Measurements from ENCODE around the gene CREB3L1.

Gene CREB3L1, protein sequence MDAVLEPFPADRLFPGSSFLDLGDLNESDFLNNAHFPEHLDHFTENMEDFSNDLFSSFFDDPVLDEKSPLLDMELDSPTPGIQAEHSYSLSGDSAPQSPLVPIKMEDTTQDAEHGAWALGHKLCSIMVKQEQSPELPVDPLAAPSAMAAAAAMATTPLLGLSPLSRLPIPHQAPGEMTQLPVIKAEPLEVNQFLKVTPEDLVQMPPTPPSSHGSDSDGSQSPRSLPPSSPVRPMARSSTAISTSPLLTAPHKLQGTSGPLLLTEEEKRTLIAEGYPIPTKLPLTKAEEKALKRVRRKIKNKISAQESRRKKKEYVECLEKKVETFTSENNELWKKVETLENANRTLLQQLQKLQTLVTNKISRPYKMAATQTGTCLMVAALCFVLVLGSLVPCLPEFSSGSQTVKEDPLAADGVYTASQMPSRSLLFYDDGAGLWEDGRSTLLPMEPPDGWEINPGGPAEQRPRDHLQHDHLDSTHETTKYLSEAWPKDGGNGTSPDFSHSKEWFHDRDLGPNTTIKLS

DNA sequence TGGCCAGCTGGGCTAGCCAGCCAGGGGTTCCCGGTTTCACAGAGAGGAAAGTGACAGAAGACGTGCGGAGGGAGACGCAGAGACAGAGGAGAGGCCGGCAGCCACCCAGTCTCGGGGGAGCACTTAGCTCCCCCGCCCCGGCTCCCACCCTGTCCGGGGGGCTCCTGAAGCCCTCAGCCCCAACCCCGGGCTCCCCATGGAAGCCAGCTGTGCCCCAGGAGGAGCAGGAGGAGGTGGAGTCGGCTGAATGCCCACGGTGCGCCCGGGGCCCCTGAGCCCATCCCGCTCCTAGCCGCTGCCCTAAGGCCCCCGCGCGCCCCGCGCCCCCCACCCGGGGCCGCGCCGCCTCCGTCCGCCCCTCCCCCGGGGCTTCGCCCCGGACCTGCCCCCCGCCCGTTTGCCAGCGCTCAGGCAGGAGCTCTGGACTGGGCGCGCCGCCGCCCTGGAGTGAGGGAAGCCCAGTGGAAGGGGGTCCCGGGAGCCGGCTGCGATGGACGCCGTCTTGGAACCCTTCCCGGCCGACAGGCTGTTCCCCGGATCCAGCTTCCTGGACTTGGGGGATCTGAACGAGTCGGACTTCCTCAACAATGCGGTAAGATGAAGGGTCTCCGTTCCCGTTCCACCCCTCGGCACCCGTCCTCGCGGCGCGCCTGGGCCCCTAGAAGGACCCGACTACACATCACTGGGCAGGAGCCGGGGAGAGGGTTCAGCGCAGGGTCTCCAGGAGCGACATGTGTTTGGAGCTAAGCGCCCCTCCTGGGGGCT is at the start of gene CREB3L1:
TSS of gene CREB3L1 (plus strand) at position 41 of the 765 bp plus-strand sequence. CDS start at position 491, 450 bp downstream.
- DNase-seq = peak; percentile 82

DNA sequence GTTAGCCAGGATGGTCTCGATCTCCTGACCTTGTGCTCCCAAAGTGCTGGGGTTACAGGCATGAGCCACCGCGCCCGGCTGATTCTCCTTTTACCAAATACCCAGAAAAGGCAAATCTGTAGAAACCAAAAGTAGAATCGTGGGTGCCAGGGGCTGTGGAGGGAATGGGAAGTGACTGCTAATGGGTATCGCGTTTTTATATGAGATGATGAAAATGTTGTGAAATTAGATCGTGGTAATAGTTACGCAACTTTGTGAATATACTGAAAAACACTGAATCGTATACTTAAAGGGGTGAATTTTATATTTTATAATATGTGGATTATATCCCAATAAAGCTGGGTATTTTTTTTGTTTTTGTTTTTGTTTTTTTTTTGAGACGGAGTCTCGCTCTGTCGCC is 48.2 kb upstream of the CREB3L1 start:
- no peak for DNase-seq

DNA sequence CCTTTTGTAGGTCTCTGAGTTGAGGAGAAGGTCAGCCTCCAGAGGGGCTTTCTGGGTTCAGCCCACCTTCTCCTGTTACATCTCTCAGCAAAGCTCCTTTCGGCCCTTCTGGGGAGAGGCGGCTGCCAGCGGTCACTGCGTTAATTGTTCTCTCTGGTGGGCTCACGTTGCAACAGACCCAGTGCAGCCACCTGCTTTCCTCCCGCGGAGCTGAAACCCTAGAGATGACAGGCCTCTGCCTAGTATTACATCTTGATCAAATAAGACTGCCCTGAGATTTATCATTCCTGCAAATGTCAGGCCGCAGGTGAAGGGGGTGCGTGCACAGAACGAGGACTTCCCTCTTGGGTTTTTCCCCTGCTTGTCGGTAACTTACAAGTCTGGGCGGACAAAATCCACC is 43.2 kb upstream of the CREB3L1 start:
- no peak for DNase-seq

DNA sequence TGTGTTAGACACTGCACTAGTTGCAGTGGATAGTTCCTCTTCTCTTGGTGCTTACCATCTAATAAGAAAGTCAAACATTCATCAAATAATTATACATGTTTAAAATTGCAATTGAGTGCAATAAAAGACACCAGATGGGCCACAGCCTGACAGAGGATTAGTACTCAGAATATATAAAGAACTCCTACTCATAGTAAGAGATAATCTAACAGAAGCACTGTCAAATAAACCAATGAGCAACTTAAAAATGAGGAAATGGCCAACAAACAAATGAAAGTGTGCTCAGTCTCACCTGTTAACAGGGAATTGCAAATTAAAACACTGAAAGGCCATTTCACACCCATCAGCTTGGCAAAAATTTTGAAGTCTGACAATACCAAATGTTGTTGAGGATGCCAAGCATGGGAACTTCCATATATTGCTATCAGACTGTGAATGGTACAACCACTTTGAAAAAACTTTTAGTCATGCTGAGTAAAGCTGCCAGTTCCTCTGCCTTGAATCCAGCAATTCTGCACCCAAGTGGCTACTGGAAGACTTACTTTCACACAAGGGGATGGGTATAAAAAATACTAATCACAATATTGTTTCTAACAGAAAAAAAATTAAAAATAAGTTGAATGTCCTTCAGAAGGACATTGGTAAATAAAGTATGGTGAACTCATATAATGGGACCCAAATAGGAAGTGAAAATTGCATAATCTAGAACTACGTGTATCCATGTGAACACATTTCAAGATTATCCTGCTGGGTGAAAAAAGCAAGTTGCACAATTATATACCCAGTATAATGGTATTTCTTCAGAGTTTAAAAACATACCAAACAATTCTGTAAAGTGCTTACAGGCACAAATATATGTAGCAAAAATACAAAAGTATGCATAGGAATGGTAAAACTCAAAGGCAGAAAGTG is 41.4 kb upstream of the CREB3L1 start:
- no peak for DNase-seq

DNA sequence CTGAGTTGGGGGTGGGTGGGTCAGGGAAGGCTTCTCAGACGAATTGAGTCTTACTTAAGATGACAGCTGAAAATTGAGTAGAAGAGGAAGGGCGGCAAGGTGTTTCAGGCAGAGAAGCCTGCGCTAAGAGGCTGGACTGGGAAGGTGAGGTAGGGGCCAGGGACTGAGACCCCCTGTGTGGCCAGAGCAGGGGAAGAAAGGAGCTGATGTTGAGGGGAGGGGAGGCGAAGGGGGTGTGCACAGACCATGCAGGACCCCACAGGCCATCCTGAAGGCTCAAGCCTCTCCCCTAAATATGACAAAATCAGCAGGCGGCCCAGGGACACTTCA is 40.6 kb upstream of the CREB3L1 start:
- DNase-seq = no peak

DNA sequence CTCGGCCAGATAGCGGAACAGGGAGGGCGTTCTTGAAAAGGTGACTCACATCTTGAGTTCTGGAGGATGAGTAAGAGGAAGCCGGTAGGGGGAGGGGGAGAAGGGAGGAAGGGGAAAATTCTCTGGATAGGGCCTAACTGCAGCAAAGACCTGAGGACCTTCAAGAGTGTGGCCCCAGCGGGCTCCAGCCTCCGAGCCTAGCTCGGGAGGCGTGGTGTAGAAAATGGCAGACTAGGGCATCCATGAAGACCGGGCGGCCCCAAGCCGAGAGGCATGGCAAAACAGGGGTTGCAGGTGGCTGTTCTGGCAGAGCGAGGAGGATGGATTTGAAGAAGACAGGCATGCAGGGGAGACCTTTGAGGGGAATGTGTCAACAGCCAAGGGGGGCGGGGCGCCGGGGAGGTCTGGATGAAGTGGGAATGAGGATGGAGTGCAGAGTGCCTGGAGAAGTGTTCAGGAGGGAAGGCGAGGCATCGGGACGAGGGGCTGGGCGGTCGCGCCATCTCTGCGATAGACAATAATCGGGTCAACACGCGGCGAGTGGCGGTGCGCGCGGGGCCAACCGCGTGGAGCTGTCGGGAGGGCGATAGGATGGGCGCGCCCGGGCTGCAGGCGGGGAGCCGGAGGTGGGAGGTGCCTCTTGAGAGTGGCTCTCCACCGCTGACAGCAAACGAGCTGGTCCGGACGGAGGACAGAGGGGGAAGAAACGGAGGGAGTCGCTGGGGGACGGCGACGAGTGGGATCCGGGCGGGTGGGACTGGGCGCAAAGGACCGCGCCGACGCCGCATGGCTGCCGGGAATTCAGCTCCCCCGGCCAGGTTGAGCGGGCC is 40.0 kb upstream of the CREB3L1 start:
- peak; percentile 75 for DNase-seq

DNA sequence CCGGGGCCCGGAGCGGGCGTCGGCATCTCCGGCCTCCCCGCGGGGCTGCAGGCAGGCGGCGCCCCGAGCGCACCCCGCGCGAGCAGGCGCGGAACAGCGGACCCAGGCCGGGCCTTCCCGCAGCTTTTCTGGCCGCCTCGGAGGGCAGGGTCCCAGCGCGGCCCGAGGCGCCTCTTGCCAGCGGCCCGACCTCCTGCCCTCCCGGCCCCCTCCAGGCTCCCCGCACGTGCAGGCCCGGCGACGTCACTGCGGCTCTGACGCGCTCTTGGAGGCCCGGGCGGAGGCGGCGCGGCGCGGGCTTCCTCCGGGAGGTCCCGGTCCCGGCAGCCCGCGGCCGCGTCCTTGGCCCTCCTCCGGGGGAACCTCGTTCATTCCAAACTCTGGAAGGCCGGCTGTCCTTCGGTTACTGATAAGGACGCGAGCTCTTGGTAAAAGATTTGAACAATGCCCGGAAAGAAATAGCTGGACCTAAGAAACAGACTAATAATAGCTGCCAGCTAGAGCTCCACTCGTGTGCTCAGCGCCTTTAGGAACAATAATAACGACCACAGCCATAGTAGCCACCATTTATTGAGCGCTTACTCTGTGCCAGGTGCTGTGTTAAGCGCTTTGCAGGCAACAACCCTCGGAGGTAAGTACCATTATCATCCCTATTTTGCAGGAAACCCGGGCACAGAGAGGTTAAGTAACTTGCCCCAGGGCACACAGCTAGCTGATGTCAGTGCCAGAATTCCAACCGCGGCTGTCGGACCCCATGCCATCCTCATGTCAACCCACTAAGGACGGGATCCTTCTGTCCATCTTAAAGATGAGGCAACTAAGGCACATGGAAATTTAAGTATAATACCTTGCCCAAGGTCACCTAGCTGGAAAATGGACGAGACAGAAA is 39.1 kb upstream of the CREB3L1 start:
- peak; percentile 78 for DNase-seq

DNA sequence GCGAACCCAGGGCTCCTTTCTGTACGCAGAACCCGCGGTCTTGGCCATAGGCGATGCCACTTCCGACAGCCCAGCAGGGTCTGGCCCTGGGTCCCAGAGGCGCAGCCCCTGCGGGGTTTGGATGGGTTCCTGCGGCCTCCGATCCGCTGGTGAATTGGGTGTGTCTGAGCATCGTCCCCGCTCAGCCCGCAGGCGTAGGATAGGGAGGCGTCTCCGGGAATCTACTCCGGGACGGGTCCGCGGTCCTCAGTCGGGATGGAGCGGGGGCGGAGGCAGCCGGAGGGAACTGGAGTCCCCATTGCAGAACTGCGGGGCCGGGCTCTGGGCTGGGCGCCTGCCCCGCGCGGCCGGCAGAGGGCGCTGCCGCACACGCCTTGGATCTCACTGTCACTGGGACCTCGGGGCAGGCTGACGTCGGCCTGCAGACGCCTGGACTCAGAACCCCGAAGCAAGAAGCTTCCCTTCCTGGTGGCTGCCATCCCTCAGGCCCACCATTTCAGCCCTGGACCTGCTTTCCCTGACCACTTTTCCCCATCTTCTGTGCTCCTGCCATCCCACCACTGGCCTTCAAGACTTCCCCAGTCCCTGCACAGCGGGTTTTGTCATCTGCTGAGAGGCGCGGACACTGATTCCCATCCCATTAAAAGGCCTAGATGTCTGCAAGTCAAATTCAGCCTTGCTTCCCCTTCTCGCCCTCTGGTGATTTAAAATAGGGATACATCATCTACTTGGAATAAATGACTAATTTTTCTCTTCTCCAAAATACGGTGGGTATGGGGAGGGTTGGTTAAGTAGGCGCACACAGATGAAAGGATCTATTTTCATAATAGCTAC is 38.3 kb upstream of the CREB3L1 start:
- DNase-seq = peak; percentile 94

DNA sequence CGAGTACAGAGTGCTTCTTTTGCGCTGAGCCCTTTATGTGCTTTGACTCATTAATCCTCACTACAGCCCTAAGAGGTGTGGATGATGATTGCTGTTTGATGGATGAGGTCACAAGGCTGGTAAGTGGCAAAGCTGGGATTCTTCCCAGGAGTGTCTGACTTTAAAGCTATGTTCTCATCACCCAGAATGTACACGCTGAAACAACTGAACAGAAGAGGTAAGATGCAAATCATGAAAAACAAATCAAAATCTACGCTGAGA is 37.7 kb upstream of the CREB3L1 start:
- DNase-seq = no peak

DNA sequence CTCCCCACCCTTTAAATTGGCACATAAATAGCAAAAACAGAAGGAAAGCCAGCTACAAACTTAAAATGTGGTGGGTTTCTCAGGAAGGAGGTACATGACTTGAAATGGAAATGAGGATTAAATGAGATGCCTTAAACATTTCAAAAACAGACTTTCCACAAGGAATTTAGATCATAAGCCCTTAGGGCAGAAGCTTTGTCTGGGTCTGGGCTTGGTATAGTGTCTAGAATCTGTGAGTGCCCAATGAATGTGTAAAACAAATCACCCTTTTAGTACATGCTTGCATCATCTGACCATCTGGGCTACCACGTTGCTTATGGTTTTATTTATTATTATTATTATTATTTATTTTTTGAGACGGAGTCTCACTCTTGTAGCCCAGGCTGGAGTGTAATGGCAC is 37.1 kb upstream of the CREB3L1 start:
- DNase-seq = no peak

DNA sequence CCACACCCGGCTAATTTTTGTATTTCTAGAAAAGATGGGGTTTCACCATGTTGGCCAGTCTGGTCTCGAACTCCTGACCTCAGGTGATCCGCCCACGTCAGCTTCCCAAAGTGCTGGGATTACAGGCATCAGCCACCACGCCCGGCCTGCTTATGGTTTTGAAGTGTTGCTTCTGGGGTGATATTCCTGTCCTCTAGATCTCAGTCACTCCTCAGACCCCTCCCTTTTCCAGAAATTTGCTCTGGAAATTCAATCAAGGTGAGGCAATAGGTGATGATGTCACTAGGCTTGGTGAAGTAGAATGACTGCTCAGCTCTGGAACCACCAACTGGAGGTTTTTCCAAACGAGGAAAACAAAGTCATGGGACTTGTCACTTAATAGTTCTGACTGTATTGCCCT is 36.6 kb upstream of the CREB3L1 start:
- no peak for DNase-seq

DNA sequence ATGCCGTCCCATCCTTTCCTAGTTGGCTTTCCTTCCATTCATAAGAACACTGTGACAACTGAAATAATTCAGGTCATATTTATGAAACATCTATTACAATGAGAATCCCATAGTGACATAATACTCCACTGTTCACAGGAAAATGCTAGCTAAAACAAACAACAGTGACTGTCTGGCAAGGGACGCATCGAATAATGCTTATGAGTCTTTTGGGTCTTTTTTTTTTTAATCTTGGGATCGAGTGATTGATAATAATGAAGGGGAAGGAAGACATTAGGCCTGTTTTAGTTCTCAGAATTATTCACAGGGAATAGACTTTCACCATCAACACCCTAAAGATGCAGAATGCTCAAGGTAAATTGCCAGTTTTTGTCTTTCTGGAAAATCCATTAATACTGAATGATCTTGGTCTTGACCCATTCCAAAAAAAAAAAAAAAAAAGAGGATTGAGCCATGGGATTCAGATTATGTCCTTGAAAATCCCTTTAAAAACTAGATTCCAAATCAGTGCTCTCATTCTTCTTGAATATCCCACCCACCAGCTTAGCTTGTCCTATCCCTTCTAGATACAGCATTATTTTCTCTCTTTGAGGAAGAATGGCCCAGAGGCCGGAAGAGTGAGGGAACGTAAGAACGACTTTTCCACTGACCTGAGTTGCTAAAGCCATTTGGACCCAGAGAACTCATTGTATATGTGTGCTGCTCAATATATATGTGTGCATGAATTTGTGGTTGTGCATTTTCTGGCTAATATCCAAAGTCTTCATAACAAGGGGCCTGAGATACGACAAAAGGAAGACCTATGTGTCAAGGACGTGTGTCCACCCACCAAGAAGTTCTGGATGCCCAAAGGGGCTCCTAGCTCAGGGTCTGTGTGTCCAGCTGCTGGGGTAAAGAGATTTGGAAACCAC is 35.2 kb upstream of the CREB3L1 start:
- no peak for DNase-seq

DNA sequence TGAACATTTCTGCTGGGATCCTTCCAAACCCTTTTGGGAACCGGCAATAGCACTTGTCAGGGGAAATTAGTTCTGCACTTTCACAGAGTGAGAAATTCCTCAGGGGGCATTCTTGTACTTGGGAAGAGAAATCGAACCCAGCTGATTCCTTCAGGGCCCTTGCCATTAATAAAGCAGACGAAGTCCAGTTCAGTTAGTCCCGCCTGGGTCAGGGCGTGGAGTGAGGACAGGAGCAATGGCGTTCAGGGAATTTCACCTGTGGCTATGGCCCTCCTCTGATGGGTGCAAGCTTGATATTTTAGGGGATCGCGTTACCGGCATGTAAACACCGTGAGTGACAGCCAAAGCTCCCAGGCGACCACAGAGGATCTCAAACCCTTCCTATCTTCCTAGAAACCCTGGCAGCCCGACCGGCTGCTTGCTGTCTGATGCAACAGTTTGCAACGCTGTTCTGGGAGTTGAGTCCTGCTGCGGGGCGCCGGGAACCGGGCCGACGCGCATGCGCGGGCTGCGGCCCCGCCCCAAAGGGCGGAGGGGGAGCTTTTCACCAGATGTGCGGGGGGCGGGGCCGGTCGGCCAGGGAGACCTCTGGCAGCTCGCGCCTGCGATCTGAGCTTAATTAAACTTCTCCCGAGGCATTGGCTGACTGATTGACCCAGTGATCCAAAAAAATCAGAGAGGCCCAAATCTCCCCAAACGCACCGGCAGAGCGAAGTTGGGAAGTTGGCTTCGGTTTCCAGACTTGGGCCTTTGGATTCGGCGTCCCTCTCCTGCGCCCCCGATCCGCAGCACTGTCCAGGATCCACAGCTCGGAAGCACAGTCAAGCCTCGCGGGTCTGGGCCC is 34.3 kb upstream of the CREB3L1 start:
- DNase-seq = peak; percentile 97

DNA sequence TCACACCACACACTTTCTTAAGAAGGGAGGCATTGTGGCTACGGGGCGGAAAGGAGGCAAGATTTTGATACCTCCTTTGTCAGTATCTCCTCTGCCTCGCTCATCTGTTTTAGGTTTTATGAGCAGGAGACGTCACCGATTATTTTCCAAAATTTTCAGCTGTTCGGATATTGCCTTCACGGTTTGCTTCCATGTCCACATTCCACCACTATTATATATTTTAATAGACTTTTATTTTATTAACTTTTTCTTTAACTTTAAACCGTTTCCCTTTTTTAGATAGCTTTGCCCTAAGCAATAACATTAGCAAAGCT is 33.7 kb upstream of the CREB3L1 start:
- no peak for DNase-seq

DNA sequence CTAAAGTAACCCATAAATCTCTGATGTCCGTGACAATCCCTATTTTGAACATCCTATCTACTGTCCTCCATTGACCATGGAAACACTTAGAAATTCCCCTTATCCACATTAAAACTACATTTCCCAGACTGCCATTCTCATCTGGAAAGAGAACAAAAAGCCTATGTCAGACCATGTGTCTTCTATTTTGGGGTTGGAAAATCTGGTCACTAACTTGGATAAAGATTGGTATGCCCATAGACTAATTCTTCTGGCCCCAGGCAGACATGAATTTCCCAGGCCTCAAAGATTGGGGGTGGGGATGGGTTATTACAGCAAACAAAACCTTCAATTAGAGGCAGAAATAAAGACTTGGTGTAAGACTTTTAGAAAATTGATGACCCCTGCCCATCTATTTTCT is 30.9 kb upstream of the CREB3L1 start:
- DNase-seq = no peak

DNA sequence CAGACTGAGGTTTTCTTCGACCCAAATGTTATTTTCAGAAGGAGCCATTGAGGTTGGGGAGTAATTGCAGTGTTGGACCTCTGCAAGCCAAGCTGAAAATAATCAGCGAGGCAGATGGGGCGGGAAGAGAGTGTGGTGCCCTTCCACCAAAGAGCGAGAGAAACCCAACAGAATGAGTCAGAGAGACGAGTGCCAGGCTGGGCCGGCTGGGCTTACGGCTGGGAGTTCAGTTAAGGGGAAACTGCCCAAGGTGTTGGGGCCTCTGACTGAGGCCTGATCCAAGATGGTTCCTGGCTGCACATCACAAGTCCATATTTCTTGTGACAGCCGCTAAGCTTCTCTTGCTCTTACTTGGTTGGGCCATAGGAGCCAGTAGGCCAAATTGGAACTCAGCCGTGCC is 30.4 kb upstream of the CREB3L1 start:
- DNase-seq = peak; percentile 78

DNA sequence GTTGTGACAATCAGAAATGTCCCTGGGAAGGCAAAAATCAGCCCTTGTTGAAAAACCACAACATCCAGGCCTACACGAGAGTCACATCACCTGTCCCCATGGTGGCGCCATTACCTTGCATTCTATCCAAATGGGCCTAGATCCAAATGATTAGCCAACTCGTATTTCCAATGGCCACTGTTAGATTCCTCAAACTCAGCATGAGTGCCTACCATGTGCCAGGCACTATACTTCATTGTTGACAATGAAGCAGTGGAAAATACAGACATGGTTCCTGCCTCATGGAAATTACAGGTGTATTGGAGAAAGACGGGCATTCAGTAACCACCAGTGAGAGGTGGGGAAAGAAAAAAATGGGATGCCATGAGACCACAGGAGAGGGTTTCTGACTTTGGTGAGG is 29.8 kb upstream of the CREB3L1 start:
- DNase-seq = no peak

DNA sequence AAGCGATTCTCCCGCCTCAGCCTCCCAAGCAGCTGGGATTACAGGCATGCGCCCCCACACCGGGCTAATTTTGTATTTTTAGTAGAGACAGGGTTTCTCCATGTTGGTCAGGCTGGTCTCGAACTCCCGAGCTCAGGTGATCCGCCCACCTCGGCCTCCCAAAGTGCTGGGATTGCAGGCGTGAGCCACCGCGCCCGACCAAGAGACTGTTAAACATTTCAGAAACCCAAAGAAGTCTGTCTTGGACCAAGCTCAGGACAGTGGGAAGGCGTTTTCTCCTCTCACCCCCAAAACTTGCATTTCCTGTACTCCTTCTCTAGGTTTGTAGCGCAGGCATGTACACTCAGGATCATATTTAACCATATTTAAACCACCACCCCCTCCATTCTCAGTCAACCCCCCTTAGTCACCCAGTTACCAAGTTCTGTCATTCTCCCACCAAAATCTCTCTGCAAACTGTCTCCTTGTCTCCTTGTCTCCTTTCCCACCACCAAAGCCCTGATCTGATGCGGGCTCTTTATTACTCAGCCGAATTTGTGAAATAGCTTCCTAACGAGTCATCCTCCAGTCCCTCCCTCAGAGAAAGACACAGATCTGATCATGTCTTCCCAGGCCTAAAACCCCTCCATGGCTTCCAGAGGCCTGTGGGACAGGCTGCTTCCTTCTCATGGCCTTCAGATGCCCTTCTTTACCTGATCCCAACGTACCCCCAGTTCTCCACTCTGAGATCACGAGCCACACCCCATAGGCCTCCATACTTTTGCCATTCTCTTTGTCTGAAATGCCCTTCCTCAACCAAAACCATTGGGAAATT is 29.0 kb upstream of the CREB3L1 start:
- DNase-seq = no peak

Data from left hindlimb (tissue), 1 donor.